Liver (tissue), 9 donors: ENCODE results near the gene MSI2. TPM values are rescaled to one million over a fixed set of nuclear protein-coding genes. Genes with fewer than 3 reads are reported as not detected.

Source experiments
- DNase-seq: peaks from one replicate; pipeline ENCODE4 v3.0.0-alpha.2; 2017; ENCODE audit warnings: low spot score
- H3K27ac ChIP-seq, 2 donors: one replicate each; pipeline ENCODE4 v1.7.0; 2013; ENCODE audit warnings: inconsistent platforms in 2 of 2, low read length in 2 of 2, control low read depth in 1 of 2, low read depth in 1 of 2, mild to moderate bottlenecking in 1 of 2
- H3K27me3 ChIP-seq, 4 donors: one replicate each; pipeline versions ENCODE4 v1.6.1 to v1.7.0; 2013; ENCODE audit warnings: low read length in 3 of 4, inconsistent platforms in 1 of 4, mild to moderate bottlenecking in 1 of 4, moderate library complexity in 1 of 4; ENCODE audit not compliant: control insufficient read depth in 4 of 4, insufficient read depth in 4 of 4
- H3K36me3 ChIP-seq, 4 donors: one replicate each; pipeline versions ENCODE4 v1.6.1 to v1.7.0; 2013; ENCODE audit warnings: low read length in 3 of 4, mild to moderate bottlenecking in 3 of 4, low read depth in 1 of 4, moderate library complexity in 1 of 4; ENCODE audit not compliant: control insufficient read depth in 4 of 4, insufficient read depth in 3 of 4
- H3K4me1 ChIP-seq, 4 donors: one replicate each; pipeline versions ENCODE4 v1.6.1 to v1.7.0; 2013; ENCODE audit warnings: low read length in 3 of 4, mild to moderate bottlenecking in 3 of 4, moderate library complexity in 1 of 4; ENCODE audit not compliant: control insufficient read depth in 4 of 4, insufficient read depth in 4 of 4
- H3K4me3 ChIP-seq, 3 donors: one replicate each; pipeline versions ENCODE4 v1.6.1 to v1.7.0; 2013; ENCODE audit warnings: low read length in 3 of 3, control low read depth in 1 of 3, low read depth in 1 of 3, mild to moderate bottlenecking in 1 of 3
- H3K9ac ChIP-seq, 2 donors: one replicate each; pipeline ENCODE4 v1.7.0; 2013; ENCODE audit warnings: low read length in 2 of 2, mild to moderate bottlenecking in 2 of 2, moderate library complexity in 2 of 2, control low read depth in 1 of 2, low read depth in 1 of 2
- H3K9me3 ChIP-seq, 4 donors: one replicate each; pipeline versions ENCODE4 v1.6.1 to v1.7.0; 2013; ENCODE audit warnings: low read length in 3 of 4; ENCODE audit not compliant: control insufficient read depth in 4 of 4
- FOXA1 ChIP-seq: IDR thresholded peaks from 2 replicates; pipeline ENCODE4 v1.6.1; 2016; ENCODE audit warnings: antibody characterized with exemption
- FOXA2 ChIP-seq: IDR thresholded peaks from 2 replicates; pipeline ENCODE4 v1.6.1; 2016; ENCODE audit warnings: antibody characterized with exemption
- GABPA ChIP-seq, 2 donors: IDR thresholded peaks in 1 of 2; conservative IDR thresholded peaks in 1 of 2; 2 replicates each; pipeline ENCODE4 v1.6.1; 2016; ENCODE audit warnings: antibody characterized with exemption in 2 of 2, mild to moderate bottlenecking in 1 of 2, moderate library complexity in 1 of 2
- JUND ChIP-seq, 2 donors: IDR thresholded peaks; 2 replicates each; pipeline ENCODE4 v1.6.1; 2016; ENCODE audit warnings: antibody characterized with exemption in 2 of 2
- NR2F2 ChIP-seq: IDR thresholded peaks from 2 replicates; pipeline ENCODE4 v1.6.1; 2016; ENCODE audit warnings: antibody characterized with exemption
- RAD21 ChIP-seq, 2 donors: IDR thresholded peaks; 2 replicates each; pipeline ENCODE4 v1.6.1; 2016; ENCODE audit warnings: antibody characterized with exemption in 2 of 2, mild to moderate bottlenecking in 2 of 2
- RXRA ChIP-seq, 2 donors: IDR thresholded peaks; 2 replicates each; pipeline ENCODE4 v1.6.1; 2017 to 2018; ENCODE audit warnings: antibody characterized with exemption in 2 of 2, mild to moderate bottlenecking in 1 of 2
- SP1 ChIP-seq: IDR thresholded peaks from 2 replicates; pipeline ENCODE4 v1.6.1; 2018; ENCODE audit warnings: antibody characterized with exemption, mild to moderate bottlenecking
- TAF1 ChIP-seq: conservative IDR thresholded peaks from 2 replicates; pipeline ENCODE4 v1.6.1; 2016; ENCODE audit warnings: antibody characterized with exemption, mild to moderate bottlenecking
- YY1 ChIP-seq: IDR thresholded peaks from 2 replicates; pipeline ENCODE4 v1.6.1; 2016; ENCODE audit warnings: antibody characterized with exemption, mild to moderate bottlenecking
- WGBS: extraction: QIAGEN DNeasy Blood & Tissue Kit; methylation state at CpG from one replicate; pipeline ENCODE4 v1.1.7; 2013; 5-methylcytosine and 5-hydroxymethylcytosine counted together
- polyA plus RNA-seq, 2 donors: library from polyadenylated mRNA; stranded (reverse) in 1 of 2; unstranded in 1 of 2; fragments of 200-250 nt in 1 of 2; fragments of >200 nt in 1 of 2; fragmentation: Nextera tagmentation in 1 of 2; extraction: Ambion mirVana in 1 of 2; gene quantifications; one replicate each; pipeline versions ENCODE4 v1.2.1 to v1.2.3, GENCODE V29; 2013 to 2015
- total RNA-seq, 2 donors: library from RNA; depleted of rRNA; stranded (reverse); fragments of >200 nt; gene quantifications; one replicate each; pipeline ENCODE4 v1.2.3, GENCODE V29; 2014
- TF ChIP-seq, protein P1 (sequence below): IDR thresholded peaks from 2 replicates; pipeline ENCODE4 v1.6.1; 2016; ENCODE audit warnings: antibody characterized with exemption
- TF ChIP-seq, protein P2 (sequence below): IDR thresholded peaks from 2 replicates; pipeline ENCODE4 v1.6.1; 2016; ENCODE audit warnings: antibody characterized with exemption, mild to moderate bottlenecking
- TF ChIP-seq, protein P3 (sequence below): IDR thresholded peaks from 2 replicates; pipeline ENCODE4 v1.6.1; 2016; ENCODE audit warnings: antibody characterized with exemption
- TF ChIP-seq, protein P4 (sequence below): IDR thresholded peaks from 2 replicates; pipeline ENCODE4 v1.6.1; 2016; ENCODE audit warnings: antibody characterized with exemption
- donor health status: healthy.
- donor health status: healthy.
- donor health status: healthy.
- donor health status: healthy.
- donor health status: healthy.

The MSI2 gene
- total and polyA plus RNA-seq, 4 donors = 5.7 to 15.6 (median 9.2) TPM

DNA sequence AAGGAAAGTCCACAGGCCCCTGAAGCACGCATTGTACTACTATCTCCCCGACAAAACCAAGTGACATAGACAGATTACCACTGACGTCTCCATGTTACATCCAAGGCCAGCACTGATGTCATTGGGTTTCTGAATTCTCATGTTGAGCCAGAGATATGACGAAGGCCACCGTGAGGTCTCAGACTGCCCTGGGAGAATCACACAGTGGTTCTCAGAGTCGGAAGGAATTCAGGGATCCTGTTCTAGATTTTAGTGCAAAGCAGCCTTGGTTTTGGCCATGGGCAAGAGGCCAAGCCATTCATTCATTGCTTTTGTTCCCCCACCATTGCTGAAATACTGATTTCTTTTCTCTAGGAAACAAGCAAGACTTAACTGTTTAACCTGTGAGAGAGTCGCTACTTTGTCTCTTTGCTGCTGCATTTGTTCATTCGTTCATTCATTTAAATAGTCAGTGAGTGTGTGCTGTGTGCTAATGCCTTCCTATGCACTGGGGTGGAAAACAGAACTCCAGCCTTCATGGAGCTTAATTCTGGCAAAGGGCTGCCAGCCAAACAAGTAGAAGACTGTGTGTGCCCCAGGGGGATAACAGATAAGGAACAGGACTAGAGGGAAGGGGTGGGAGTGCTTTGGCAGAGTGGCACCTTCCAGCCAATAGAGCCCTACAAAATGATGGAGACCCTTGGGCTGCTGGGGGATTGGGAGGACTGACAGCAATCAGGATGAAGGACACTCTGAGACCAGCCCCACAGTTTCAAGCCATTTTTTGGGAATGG, 222.3 kb downstream of the MSI2 start:
- Histone ChIP-seq H3K27ac (peak overlapping the region in 1 of 2 donors; percentile 10), H3K4me3 (no peak overlapping the region), H3K9me3 (no peaks in the 10 kb centered on the region), H3K4me1 (no peaks in the 10 kb centered on the region), H3K9ac (no peak overlapping the region), H3K36me3 (no peaks in the 10 kb centered on the region), H3K27me3 (no peaks in the 10 kb centered on the region)
- 82% methylated on average over 8 of the region's 8 CpGs for WGBS
- DNase-seq = no peak
- TF ChIP-seq, protein P1, sequence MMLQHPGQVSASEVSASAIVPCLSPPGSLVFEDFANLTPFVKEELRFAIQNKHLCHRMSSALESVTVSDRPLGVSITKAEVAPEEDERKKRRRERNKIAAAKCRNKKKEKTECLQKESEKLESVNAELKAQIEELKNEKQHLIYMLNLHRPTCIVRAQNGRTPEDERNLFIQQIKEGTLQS = no peak
- TF ChIP-seq RAD21 (IDR thresholded peaks at IDR 0.05) (peak in 1 of 2 donors; percentile 33), NR2F2 (peak; percentile 27), RXRA (IDR thresholded peaks at IDR 0.05) (no peak)

DNA sequence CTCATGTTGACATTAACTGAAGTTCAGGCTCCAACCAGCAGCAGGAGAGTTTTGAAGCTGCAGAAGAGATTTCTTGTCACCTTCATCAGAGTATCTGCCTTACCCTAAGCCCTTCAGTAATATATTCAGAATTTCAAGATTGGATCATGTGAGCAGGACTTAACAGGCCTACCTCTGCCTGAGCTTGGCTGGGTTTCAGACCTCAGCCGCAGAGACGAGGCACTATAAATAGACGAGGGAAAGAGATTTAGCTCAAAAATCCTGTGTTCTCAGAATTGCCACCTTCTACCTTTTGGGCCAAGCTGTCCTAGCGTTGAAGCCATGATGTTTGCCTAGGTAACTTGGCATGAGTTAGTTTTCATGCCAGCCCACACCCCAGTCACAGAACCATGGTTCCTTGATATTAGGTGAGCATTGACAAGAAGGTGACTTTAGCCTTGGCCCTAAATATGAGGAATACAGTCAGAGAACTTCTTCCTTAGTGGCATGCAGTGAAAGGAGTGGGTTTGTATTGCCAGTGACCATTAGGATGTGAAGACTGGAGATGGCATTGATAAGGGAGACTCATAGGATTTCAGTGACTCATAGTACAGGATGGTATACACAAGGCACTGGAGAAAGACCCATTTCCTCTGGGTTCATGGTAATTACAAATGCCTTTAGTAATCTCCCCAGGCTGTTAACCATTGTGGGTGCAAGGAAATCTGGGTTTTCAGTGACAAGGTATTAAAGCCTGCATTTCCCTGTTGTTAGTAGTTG, 224.3 kb downstream of the MSI2 start:
- Histone ChIP-seq H3K4me3 (no peak overlapping the region), H3K27ac (no peak overlapping the region), H3K4me1 (no peaks in the 10 kb centered on the region), H3K27me3 (no peaks in the 10 kb centered on the region), H3K36me3 (no peaks in the 10 kb centered on the region), H3K9me3 (no peaks in the 10 kb centered on the region), H3K9ac (no peak overlapping the region)
- 83% methylated on average over 4 of the region's 4 CpGs for WGBS
- TF ChIP-seq TAF1 (no peak), YY1 (no peak), RXRA (IDR thresholded peaks at IDR 0.05) (no peak), GABPA (IDR thresholded peaks at IDR 0.05 in 1 of 2, conservative IDR thresholded peaks at IDR 0.05 in 1 of 2) (no peak)
- TF ChIP-seq, protein P2, sequence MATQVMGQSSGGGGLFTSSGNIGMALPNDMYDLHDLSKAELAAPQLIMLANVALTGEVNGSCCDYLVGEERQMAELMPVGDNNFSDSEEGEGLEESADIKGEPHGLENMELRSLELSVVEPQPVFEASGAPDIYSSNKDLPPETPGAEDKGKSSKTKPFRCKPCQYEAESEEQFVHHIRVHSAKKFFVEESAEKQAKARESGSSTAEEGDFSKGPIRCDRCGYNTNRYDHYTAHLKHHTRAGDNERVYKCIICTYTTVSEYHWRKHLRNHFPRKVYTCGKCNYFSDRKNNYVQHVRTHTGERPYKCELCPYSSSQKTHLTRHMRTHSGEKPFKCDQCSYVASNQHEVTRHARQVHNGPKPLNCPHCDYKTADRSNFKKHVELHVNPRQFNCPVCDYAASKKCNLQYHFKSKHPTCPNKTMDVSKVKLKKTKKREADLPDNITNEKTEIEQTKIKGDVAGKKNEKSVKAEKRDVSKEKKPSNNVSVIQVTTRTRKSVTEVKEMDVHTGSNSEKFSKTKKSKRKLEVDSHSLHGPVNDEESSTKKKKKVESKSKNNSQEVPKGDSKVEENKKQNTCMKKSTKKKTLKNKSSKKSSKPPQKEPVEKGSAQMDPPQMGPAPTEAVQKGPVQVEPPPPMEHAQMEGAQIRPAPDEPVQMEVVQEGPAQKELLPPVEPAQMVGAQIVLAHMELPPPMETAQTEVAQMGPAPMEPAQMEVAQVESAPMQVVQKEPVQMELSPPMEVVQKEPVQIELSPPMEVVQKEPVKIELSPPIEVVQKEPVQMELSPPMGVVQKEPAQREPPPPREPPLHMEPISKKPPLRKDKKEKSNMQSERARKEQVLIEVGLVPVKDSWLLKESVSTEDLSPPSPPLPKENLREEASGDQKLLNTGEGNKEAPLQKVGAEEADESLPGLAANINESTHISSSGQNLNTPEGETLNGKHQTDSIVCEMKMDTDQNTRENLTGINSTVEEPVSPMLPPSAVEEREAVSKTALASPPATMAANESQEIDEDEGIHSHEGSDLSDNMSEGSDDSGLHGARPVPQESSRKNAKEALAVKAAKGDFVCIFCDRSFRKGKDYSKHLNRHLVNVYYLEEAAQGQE = no peak
- TF ChIP-seq, protein P3, sequence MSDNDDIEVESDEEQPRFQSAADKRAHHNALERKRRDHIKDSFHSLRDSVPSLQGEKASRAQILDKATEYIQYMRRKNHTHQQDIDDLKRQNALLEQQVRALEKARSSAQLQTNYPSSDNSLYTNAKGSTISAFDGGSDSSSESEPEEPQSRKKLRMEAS = no peak
- DNase-seq = no peak

DNA sequence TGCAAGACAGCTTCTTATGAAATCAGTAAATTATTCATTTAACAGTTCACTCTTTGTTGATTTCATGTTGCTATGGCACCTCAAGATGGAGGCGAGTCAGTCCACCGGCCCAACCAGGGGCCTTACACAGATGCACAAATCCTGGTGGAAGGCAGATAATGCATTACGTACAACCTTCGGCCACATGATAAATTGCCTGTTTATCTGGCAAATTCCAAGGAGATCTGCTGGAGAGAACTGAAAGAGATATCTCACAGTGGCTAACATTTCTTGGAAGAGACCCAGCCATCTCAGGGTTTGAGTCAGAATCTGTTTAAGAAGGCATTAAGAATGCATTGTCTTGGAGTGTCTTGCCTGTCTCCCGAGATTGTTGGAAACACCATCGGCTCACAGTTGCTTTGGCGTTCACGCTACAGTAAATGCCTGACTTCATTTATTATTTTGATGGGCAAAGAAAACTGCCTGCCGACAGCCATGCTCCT, 225.6 kb downstream of the MSI2 start:
- H3K9ac ChIP-seq = no peak overlapping the region
- no peaks in the 10 kb centered on the region for H3K4me1 ChIP-seq
- 80% methylated on average over 9 of the region's 9 CpGs for WGBS
- H3K36me3 ChIP-seq = no peaks in the 10 kb centered on the region
- H3K27me3 ChIP-seq = no peaks in the 10 kb centered on the region
- H3K9me3 ChIP-seq = no peaks in the 10 kb centered on the region
- no peak overlapping the region for H3K27ac ChIP-seq
- TF ChIP-seq JUND (IDR thresholded peaks at IDR 0.05) (no peak), YY1 (no peak), FOXA2 (no peak), RAD21 (IDR thresholded peaks at IDR 0.05) (no peak), FOXA1 (no peak), SP1 (no peak), RXRA (IDR thresholded peaks at IDR 0.05) (no peak)
- TF ChIP-seq, protein P2 = no peak
- TF ChIP-seq, protein P4, sequence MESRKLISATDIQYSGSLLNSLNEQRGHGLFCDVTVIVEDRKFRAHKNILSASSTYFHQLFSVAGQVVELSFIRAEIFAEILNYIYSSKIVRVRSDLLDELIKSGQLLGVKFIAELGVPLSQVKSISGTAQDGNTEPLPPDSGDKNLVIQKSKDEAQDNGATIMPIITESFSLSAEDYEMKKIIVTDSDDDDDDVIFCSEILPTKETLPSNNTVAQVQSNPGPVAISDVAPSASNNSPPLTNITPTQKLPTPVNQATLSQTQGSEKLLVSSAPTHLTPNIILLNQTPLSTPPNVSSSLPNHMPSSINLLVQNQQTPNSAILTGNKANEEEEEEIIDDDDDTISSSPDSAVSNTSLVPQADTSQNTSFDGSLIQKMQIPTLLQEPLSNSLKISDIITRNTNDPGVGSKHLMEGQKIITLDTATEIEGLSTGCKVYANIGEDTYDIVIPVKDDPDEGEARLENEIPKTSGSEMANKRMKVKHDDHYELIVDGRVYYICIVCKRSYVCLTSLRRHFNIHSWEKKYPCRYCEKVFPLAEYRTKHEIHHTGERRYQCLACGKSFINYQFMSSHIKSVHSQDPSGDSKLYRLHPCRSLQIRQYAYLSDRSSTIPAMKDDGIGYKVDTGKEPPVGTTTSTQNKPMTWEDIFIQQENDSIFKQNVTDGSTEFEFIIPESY = no peak
- TF ChIP-seq, protein P1 = no peak
- H3K4me3 ChIP-seq = no peak overlapping the region
- no peak for DNase-seq
